CD1c-positive myeloid dendritic cell (primary cell): ENCODE data around the gene PNO1.
"Not testable (repeated sequence)": the region's sequence is repeated elsewhere in the genome, so short reads cannot be mapped to it uniquely, and the experiment has no call there.

ENCODE experiments used
- DNase-seq: peaks from one replicate; pipeline ENCODE4 v3.0.0-alpha.2; 2016; ENCODE audit errors: extremely low spot score

PNO1 gene

DNA sequence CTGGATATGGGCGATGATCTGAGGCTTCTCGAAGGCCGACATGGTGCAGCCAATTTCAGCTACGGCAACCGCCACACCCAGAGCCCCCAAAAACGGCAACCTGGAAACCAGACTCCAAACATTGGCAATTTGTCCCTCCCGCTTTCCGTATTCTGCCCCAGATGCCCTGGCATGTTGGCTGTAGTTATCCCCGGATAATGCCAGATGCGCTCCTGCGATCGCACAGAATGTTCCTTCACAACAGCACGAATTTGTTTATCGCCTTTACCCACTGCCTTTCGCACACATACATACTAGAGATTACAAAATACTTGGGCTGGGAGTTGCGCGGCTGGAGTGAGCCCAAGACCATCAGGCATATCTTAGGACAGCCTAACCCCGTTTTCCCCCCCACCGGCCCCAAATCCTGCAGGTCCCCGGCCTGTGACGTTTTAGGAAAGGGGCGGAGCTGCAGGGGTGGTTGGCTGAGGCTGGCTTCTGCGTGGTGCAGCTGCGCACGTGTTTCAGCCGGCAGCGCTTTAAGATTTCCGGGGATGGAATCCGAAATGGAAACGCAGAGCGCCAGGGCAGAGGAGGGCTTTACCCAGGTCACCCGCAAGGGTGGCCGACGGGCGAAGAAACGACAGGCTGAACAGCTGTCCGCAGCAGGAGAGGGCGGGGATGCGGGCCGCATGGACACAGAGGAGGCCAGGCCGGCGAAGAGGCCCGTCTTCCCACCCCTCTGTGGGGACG, at the start of gene PNO1:
TSS of gene PNO1 (plus strand) at position 487 of the 732 bp plus-strand sequence. CDS start at position 534, 47 bp downstream.
- DNase-seq = peak; percentile 98

DNA sequence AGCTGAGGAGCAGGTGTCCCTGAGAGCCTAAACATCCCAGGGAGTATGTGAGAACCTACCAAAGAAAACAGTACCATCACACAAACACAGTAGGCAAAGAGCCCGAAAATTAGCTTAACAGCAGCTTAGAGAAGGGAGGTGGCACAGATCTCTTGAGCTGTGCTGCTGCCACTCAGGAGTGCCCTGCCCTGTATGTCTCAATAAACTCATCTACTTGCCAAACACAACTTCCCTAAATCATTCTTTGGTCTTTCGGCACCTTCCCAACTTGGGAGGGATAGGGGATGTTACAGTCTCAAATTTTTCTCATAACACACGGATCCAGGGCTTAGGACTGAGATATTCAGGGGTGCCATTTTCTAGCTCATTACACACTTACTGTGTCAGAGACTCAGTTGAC, 49.6 kb upstream of the PNO1 start:
- DNase-seq = peak; percentile 41

GRCh38 chr2:68110102-68110501, 47.6 kb upstream of the PNO1 start:
- DNase-seq = no peak

DNA sequence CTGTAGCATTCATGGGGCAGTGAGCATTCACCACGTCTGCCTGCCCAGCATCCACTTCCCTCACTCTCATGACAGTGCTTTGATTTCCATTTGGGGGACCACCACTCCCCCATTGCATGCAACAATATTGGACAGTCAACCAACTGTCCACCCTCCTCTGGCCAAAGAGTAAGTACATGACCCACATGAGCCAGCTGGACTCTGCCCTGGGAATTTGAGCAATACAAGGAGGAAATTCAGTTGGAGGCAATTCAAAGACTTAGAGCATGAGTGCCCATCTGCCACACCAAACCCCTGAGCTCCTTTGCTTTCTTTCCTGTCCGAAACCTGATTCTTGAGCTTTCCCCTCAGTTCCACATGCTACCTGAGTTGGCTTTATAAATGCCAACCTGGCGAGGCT, 41.7 kb upstream of the PNO1 start:
- no peak for DNase-seq

DNA sequence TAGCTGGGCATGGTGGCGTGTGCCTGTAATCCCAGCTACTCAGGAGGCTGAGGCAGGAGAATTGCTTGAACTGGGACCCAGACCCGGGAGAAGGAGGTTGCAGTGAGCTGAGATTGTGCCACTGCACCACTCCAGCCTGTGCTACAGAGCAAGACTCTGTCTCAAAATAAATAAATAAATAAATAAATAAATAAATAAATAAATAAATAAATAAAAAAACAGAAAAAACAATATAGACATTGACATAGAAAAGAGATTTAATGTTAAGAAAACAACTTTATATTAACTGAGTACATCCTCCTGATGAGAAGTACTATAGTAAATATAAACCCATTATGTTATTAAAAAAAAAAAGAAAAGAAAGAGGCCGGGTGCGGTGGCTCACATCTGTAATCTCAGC, 39.8 kb upstream of the PNO1 start:
- not testable (repeated sequence) for DNase-seq

GRCh38 chr2:68118816-68119215, 38.9 kb upstream of the PNO1 start:
- no peak for DNase-seq

DNA sequence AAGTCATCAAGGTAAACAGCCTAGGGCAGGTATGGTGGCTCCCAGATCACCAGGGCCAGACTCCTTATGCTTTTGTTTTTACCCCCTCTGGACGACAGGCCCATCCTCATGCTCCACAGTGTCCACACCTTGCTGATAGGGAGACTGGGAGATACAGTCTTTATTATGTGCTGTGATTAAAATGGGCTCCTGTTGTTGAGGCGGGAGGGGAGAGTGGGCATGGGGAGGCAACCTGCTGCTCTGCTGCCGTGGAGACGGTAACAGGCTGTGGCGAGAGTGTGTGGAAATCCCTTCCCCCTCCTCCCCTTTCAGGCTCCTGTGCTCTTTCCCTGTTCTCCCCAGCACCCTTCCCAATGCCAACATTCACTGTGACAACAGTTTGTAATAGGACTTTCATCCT, 38.2 kb upstream of the PNO1 start:
- DNase-seq = no peak

GRCh38 chr2:68121873-68122679, 35.6 kb upstream of the PNO1 start:
- peak; percentile 85 for DNase-seq

- no peak for DNase-seq
These were observed 35.1 kb upstream of the PNO1 start for GRCh38 chr2:68122680-68122964.

GRCh38 chr2:68124321-68124720, 33.4 kb upstream of the PNO1 start:
- DNase-seq = no peak

GRCh38 chr2:68125821-68126220, 31.9 kb upstream of the PNO1 start:
- DNase-seq = no peak

DNA sequence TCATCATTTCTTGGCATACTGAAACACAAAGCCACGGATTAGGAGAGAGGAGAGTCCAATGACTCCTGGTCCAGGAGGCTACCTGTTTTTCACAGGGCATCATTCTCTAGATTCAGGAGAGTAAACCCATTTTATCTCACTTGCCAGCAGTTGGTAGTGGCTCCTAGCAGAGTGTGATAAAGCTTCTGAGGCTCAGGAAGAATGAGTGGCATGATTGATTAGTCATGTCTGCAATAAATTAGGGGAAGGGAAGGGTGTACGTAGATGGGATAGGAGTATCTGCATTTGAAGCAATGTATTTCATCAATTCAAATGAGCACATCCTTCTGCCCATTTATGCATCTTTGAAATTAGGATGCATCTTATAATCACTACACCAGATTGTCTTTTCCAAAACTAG, 31.1 kb upstream of the PNO1 start:
- DNase-seq = no peak

DNA sequence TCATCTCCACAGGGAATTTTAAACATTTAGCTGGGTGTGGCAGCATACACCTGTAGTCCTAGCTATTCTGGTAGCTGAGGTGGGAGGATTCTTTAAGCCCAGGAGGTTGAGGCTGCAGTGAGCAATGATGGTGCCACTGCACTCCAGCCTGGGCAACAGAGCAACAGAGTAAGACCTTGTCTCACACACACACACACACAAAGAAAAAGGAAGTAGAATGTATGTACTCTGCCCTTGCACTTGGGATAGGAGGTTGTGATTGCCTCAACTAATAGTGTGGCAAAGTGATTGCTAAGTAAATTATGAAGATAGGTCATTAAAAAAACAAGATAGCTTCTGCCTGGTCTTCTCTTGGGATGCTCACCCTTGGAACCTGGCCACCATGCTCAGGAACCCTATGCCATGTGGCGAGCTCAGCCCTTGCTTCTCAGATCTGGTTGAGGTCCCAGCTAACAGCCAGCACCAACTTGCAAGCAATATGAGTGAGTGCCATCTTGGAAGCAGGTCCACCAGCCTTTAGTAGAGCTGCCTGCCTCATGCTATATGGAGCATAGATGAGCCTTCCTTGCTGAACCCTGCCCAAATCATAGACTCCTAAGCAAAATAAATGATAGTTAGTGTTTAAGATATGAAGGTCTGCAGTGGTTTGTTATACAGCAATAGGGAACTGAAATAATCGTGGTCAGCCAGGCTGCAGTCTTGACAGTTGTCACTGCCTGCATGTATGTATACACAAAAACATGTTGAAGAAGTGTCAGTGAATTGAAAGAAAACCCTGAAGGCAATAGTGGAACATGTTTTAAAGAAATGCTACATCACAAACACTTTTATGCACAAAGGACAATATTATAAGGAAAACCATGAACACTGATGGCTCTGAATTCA, 30.1 kb upstream of the PNO1 start:
- DNase-seq = peak; percentile 17

DNA sequence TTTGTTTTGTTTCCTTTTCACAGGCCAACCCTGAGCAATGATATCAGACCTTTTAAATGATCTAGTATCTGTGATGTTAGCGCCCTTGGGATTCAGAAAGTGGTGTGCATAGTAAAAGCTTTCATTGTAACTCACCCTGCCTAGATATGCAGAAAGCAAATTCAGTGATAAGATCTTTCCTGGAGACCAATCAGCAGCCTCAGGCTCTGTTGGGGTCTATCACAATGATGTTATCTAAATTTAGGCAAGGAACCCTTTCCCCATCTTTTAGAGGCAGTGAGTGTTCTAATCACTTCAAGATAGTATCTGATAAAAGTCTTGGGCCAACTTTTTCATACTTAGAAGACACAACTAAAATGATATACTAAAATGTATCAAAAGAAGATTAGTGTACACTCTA, 23.6 kb upstream of the PNO1 start:
- DNase-seq = no peak

GRCh38 chr2:68134554-68134953, 23.1 kb upstream of the PNO1 start:
- no peak for DNase-seq

- DNase-seq = no peak
These were observed 22.0 kb upstream of the PNO1 start for GRCh38 chr2:68135448-68136320.

DNA sequence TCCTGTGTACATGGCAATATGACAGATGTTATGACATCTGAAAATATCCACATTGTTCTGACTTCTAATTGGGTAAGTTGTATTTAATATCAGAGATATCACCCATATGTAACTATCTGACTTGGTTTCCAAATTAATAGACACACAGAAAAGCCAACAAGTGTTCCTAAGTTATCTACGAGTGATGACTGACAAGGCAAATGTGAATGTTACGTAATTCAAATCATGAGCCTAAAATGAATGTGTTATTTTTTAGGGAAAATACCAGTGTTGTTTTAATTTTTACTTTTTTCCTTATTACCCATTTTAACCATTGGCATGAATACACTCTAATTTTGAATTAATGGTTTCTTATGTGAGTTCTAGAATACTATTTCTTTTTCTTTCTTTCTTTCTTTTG, 15.8 kb upstream of the PNO1 start:
- DNase-seq = no peak

DNA sequence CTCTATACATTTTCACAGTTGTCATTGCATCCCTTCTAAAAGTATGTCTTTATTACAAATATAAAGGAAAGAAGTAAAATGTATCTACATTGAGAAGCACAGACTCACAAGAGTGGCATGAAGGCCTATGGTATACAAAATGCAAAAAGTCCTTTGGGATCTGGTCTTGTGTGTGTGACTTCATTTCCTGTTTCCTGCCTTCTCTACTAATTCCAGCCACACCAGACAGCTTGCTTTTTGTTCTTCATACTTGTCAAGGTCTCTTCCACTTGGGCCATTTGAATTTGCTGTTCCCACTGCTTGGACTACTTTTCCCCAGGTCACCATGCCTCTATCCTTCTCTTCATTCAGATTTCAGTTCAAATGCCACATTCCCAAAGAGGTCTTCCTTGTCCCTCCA, 6.7 kb upstream of the PNO1 start:
- DNase-seq = no peak

- no peak for DNase-seq
These were observed 4.9 kb upstream of the PNO1 start for GRCh38 chr2:68152681-68153347.

DNA sequence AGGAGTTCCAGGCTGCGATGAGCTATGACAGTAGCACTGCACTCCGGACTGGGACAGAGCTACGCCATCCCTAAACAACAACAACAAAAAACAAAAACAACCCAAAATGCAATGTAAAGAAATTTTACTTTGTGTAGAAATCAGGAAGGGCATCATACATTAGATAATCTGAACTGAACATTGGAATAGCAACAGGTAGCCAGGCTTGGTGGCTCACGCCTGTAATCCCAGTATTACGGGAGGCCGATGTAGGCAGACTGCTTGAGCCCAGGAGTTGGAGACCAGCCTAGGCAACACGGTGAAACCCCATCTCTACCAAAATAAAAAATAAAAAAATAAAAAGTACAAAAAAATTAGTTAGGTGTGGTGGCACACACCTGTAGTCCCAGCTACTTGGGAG, 2.1 kb upstream of the PNO1 start:
- DNase-seq = no peak

DNA sequence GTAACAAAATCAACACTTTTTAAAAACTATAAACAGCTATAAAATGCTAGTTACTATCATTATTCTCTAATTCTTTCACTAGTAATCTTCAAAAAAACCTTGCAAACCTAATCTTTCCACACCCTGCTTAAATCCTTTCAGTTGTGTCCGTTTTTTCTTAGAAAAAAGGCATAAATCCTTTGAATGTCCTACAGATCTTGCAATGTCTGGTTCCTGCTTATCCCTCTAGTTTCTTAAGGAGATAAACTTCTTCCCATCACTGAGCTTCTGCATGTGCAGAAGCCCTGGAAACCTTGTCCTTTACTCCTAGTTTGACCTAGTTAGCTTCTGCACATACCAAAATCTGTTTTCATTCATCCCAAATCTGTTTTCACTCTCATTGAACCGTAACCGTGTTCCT, 1.3 kb upstream of the PNO1 start:
- no peak for DNase-seq
